ENCODE data around the gene AXIN1. TPM values are rescaled to one million over a fixed set of nuclear protein-coding genes. Genes with fewer than 3 reads are reported as not detected.

The AXIN1 gene
- total and polyA plus RNA-seq, 9 of the 15 experiments (the other 6 are each of a cell fraction or from before 2014, with no cell fraction given) = 0.42 to 58.0 (median 25.9) TPM

DNA sequence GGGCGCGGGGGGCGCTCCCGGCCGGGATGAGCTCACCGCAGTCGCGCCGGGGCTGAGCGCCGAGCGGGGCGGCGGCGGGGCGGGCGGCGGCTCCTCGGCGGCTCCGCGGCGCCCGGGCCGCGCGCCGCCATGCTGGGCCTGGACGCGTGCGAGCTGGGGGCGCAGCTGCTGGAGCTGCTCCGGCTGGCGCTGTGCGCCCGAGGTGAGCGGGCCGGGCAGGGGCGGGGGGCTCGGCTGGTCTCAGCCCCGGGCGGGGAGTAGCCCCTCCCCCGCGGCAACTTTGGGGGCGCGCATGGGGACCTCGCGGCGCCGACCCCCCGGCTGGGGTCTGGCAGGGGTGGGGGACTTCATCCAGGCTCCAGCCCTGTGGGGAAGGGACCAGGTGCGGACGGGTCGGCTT, 72.0 kb downstream of the AXIN1 start, which contains the start of gene ARHGDIG (continued):
- no peak for TF ChIP-seq SRSF9 (IDR thresholded peaks at IDR 0.05; ENCODE audit: borderline replicate concordance, low read depth, low read length)
- no peak for TF ChIP-seq TGIF2 (CRISPR knock-in tag; IDR thresholded peaks at IDR 0.05)
- peak; percentile 35; the same call in 1 of the 2 replicates for TF ChIP-seq PHF8 (IDR thresholded peaks at IDR 0.05; ENCODE audit: borderline replicate concordance, low read length)
- TF ChIP-seq, protein P1, sequence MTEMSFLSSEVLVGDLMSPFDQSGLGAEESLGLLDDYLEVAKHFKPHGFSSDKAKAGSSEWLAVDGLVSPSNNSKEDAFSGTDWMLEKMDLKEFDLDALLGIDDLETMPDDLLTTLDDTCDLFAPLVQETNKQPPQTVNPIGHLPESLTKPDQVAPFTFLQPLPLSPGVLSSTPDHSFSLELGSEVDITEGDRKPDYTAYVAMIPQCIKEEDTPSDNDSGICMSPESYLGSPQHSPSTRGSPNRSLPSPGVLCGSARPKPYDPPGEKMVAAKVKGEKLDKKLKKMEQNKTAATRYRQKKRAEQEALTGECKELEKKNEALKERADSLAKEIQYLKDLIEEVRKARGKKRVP (CRISPR knock-in tag; IDR thresholded peaks at IDR 0.05) = no peak
- TF ChIP-seq, protein P2, sequence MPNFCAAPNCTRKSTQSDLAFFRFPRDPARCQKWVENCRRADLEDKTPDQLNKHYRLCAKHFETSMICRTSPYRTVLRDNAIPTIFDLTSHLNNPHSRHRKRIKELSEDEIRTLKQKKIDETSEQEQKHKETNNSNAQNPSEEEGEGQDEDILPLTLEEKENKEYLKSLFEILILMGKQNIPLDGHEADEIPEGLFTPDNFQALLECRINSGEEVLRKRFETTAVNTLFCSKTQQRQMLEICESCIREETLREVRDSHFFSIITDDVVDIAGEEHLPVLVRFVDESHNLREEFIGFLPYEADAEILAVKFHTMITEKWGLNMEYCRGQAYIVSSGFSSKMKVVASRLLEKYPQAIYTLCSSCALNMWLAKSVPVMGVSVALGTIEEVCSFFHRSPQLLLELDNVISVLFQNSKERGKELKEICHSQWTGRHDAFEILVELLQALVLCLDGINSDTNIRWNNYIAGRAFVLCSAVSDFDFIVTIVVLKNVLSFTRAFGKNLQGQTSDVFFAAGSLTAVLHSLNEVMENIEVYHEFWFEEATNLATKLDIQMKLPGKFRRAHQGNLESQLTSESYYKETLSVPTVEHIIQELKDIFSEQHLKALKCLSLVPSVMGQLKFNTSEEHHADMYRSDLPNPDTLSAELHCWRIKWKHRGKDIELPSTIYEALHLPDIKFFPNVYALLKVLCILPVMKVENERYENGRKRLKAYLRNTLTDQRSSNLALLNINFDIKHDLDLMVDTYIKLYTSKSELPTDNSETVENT (CRISPR knock-in tag; IDR thresholded peaks at IDR 0.05) = no peak
- TF ChIP-seq UBTF (IDR thresholded peaks at IDR 0.05; ENCODE audit: borderline replicate concordance in 1 of 2, low read depth in 2 of 2, low read length in 2 of 2) = 0 out of 4 replicates have a peak, but pooled peaks of 1 of the 2 experiments have one; percentile 25
- no peak for TF ChIP-seq ZNF311 (CRISPR knock-in tag; IDR thresholded peaks at IDR 0.05)
- TF ChIP-seq HDAC3 (IDR thresholded peaks at IDR 0.05; ENCODE audit: borderline replicate concordance, partially characterized antibody) = no peak
- TF ChIP-seq RBFOX2 (IDR thresholded peaks at IDR 0.05; ENCODE audit: low read depth, low read length) = no peak
- no peak for TF ChIP-seq DACH1 (IDR thresholded peaks at IDR 0.05; ENCODE audit: partially characterized antibody)
- no peak for TF ChIP-seq FOSL1 (tag; conservative IDR thresholded peaks at IDR 0.05)
- TF ChIP-seq MYBL2 (IDR thresholded peaks at IDR 0.05; ENCODE audit: low read depth) = no peak
- TF ChIP-seq MYBL2 (CRISPR knock-in tag; IDR thresholded peaks at IDR 0.05; ENCODE audit: borderline replicate concordance) = no peak
- TF ChIP-seq PHTF2 (CRISPR knock-in tag; IDR thresholded peaks at IDR 0.05) = no peak

All from K562 (cell line).